Neural cell (in vitro differentiated cells): ENCODE data around the gene FXN.

Experiments used
- EP300 ChIP-seq: fragments of 450-650 bp; conservative IDR thresholded peaks from 2 replicates; pipeline ENCODE4 v1.6.1; 2014; ENCODE audit warnings: antibody characterized with exemption, mild to moderate bottlenecking, moderate library complexity; ENCODE audit not compliant: poor library complexity, severe bottlenecking
- SMC3 ChIP-seq: fragments of 450-650 bp; conservative IDR thresholded peaks from 2 replicates; pipeline ENCODE4 v1.6.1; 2014; ENCODE audit warnings: antibody characterized with exemption, mild to moderate bottlenecking, moderate library complexity; ENCODE audit not compliant: poor library complexity
- TF ChIP-seq, protein P1 (sequence below): fragments of 450-650 bp; IDR thresholded peaks from 2 replicates; pipeline ENCODE4 v1.5.1; 2014; ENCODE audit warnings: antibody characterized with exemption, mild to moderate bottlenecking, moderate library complexity; ENCODE audit not compliant: poor library complexity, severe bottlenecking

DNA sequence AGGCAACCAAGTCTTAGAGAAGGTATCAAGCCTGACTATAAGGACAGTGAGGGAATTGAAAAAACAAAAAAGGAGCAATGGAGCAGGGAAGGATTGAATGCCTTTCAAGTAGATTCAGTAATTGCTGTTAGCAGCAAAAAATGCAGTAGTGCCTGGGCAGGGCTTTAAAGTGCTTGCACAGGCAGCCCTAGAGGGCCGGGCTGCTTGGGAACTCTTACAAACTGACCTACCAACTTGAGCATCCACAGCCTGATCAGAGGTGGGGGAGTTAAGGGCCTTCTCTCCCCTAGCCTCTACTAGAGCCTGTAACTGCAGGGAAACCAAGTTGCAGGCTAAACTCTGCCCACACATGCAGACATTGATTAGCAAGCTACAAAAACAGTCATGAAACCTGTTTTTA lies 19.4 kb downstream of the FXN start:
- TF ChIP-seq, protein P1, sequence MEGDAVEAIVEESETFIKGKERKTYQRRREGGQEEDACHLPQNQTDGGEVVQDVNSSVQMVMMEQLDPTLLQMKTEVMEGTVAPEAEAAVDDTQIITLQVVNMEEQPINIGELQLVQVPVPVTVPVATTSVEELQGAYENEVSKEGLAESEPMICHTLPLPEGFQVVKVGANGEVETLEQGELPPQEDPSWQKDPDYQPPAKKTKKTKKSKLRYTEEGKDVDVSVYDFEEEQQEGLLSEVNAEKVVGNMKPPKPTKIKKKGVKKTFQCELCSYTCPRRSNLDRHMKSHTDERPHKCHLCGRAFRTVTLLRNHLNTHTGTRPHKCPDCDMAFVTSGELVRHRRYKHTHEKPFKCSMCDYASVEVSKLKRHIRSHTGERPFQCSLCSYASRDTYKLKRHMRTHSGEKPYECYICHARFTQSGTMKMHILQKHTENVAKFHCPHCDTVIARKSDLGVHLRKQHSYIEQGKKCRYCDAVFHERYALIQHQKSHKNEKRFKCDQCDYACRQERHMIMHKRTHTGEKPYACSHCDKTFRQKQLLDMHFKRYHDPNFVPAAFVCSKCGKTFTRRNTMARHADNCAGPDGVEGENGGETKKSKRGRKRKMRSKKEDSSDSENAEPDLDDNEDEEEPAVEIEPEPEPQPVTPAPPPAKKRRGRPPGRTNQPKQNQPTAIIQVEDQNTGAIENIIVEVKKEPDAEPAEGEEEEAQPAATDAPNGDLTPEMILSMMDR, result no peak
- no peak for TF ChIP-seq EP300
- no peak for TF ChIP-seq SMC3
